GM12878 (cell line): ENCODE data around the gene CDC25A. TPM values are rescaled to one million over a fixed set of nuclear protein-coding genes. Genes with fewer than 3 reads are reported as not detected.

Source experiments
- ATAC-seq: fragments of 200-7000 bp; cut with Tn5 transposase; 3 replicates; pipeline ENCODE4 v1.9.1; 2020; ENCODE audit warnings: mild to moderate bottlenecking, moderate library complexity
- BruUV-seq: library from RNA; stranded (reverse); fragments of 400-500 nt; replicated peaks from 2 replicates; lab custom pipeline; 2021; lab: Mats Ljungman, UMichigan
- CTCF ChIA-PET: fragments of 300-600 bp; sonication (Branson Sonifier 250); formaldehyde crosslinking; extraction: SDS; loops from one replicate; lab custom pipeline; 2021; ENCODE audit warnings: inconsistent platforms; lab: Yijun Ruan, JAX
- POLR2A ChIA-PET: fragments of 350-600 bp; formaldehyde crosslinking; extraction: SDS; loops from one replicate; lab custom pipeline; 2021; ENCODE audit warnings: inconsistent platforms; lab: Charles Lee
- RAD21 ChIA-PET: fragments of 300-600 bp; sonication (Branson Sonifier 250); formaldehyde crosslinking; loops from one replicate; lab custom pipeline; 2023; ENCODE audit warnings: antibody characterized with exemption; ENCODE audit not compliant: unreplicated experiment; lab: Charles Lee
- SMC1A ChIA-PET: fragments of 300-600 bp; sonication (Branson Sonifier 250); formaldehyde crosslinking; loops from one replicate; lab custom pipeline; 2023; ENCODE audit not compliant: unreplicated experiment, uncharacterized antibody; lab: Charles Lee
- DNase-seq: peaks from one replicate; pipeline ENCODE4 v3.0.0-alpha.2; 2011; ENCODE audit warnings: low read depth, low spot score
- FAIRE-seq: peaks from 3 replicates; lab custom pipeline; 2011; peaks lifted over from hg19 to GRCh38; lab: Jason Lieb, UNC
- H2AFZ ChIP-seq: 2 replicates; pipeline ENCODE4 v1.6.0; 2011; ENCODE audit warnings: low read depth, low read length, control low read depth; ENCODE audit not compliant: control insufficient read depth
- H3K27ac ChIP-seq: 2 replicates; pipeline ENCODE4 v1.5.1; 2011; ENCODE audit warnings: control low read depth; ENCODE audit not compliant: control insufficient read depth, insufficient read depth
- H3K27me3 ChIP-seq, 2 experiments: replicated peaks in 1 of 2; 2 replicates each; pipeline versions ENCODE4 v1.6.0 to v1.6.1; 2011; ENCODE audit warnings: low read length in 1 of 2; ENCODE audit not compliant: control insufficient read depth in 2 of 2, insufficient read depth in 2 of 2
- H3K36me3 ChIP-seq, 2 experiments: 2 replicates each; pipeline ENCODE4 v1.5.1; 2011; ENCODE audit warnings: low read length in 1 of 2; ENCODE audit not compliant: control insufficient read depth in 2 of 2, insufficient read depth in 2 of 2
- H3K4me1 ChIP-seq: 2 replicates; pipeline ENCODE4 v1.6.1; 2011; ENCODE audit warnings: mild to moderate bottlenecking, low read length, moderate library complexity, mixed read lengths; ENCODE audit not compliant: control insufficient read depth, insufficient read depth
- H3K4me2 ChIP-seq: 2 replicates; pipeline ENCODE4 v1.6.0; 2011; ENCODE audit warnings: control low read depth; ENCODE audit not compliant: control insufficient read depth, insufficient read depth
- H3K4me3 ChIP-seq: fragments of 200-600 bp; sonication (generic); 2 replicates; pipeline ENCODE4 v1.5.1; 2016
- H3K79me2 ChIP-seq: 2 replicates; pipeline ENCODE4 v1.6.0; 2011; ENCODE audit warnings: low read length; ENCODE audit not compliant: control insufficient read depth, insufficient read depth
- H3K9ac ChIP-seq: 2 replicates; pipeline ENCODE4 v1.8.0; 2011; ENCODE audit warnings: low read length, control low read depth, mixed read lengths; ENCODE audit not compliant: control insufficient read depth, insufficient read depth
- H3K9me3 ChIP-seq: replicated peaks from 3 replicates; pipeline ENCODE4 v1.5.1; 2011; ENCODE audit warnings: mild to moderate bottlenecking, low read length; ENCODE audit not compliant: control insufficient read depth, insufficient read depth
- H4K20me1 ChIP-seq: 2 replicates; pipeline ENCODE4 v1.6.0; 2011; ENCODE audit not compliant: control insufficient read depth, insufficient read depth
- CEBPZ ChIP-seq: fragments of 150-350 bp; IDR thresholded peaks from 2 replicates; pipeline ENCODE4 v1.6.1; 2016; ENCODE audit warnings: low read depth, low read length
- DPF2 ChIP-seq: fragments of 450-650 bp; IDR thresholded peaks from 2 replicates; pipeline ENCODE4 v1.6.1; 2017; ENCODE audit warnings: mild to moderate bottlenecking
- IRF4 ChIP-seq: IDR thresholded peaks from 2 replicates; pipeline ENCODE4 v1.6.1; 2011; ENCODE audit warnings: low read depth, low read length
- NBN ChIP-seq: fragments of 450-650 bp; IDR thresholded peaks from 2 replicates; pipeline ENCODE4 v1.6.1; 2016
- NKRF ChIP-seq: fragments of 450-650 bp; conservative IDR thresholded peaks from 2 replicates; pipeline ENCODE4 v1.6.1; 2017; ENCODE audit warnings: mild to moderate bottlenecking, moderate library complexity
- RELA ChIP-seq: fragments of 450-650 bp; IDR thresholded peaks from 2 replicates; pipeline ENCODE4 v1.8.0; 2014; ENCODE audit warnings: borderline replicate concordance; ENCODE audit not compliant: partially characterized antibody
- RUNX3 ChIP-seq: IDR thresholded peaks from 2 replicates; pipeline ENCODE4 v1.6.1; 2012; ENCODE audit warnings: low read length, inconsistent platforms
- STAT3 ChIP-seq: IDR thresholded peaks from 2 replicates; pipeline ENCODE4 v1.6.1; 2011; ENCODE audit warnings: low read depth, low read length, improper control_type of control experiment
- YBX1 ChIP-seq: fragments of 450-650 bp; IDR thresholded peaks from 2 replicates; pipeline ENCODE4 v1.6.1; 2016; ENCODE audit warnings: antibody characterized with exemption
- ZNF687 ChIP-seq: fragments of 450-650 bp; IDR thresholded peaks from 2 replicates; pipeline ENCODE4 v1.6.1; 2017; ENCODE audit warnings: mild to moderate bottlenecking, moderate library complexity
- WGBS: methylation state at CpG from one replicate; pipeline ENCODE4 v1.1.6; 2016; ENCODE audit warnings: low lambda C conversion rate; ENCODE audit not compliant: insufficient replicate concordance, insufficient coverage; ENCODE audit errors: missing lambda C conversion rate; 5-methylcytosine and 5-hydroxymethylcytosine counted together
- in situ Hi-C: fragments of 300-500 bp; cut with MboI; formaldehyde crosslinking; loops from 9 replicates; pipeline ENCODE4 v1.14.3; 2018; ENCODE audit warnings: mixed read lengths
- intact Hi-C: fragments of 100-400 bp; cut with micrococcal nuclease; formaldehyde crosslinking; loops from one replicate; pipeline ENCODE4 v1.14.2; 2022; ENCODE audit not compliant: unreplicated experiment
- polyA plus RNA-seq, 11 experiments: library from polyadenylated mRNA; depleted of rRNA in 4 of 11; unstranded in 6 of 11; stranded (reverse) in 5 of 11; fragments of >200 nt; fragmentation: Nextera tagmentation in 4 of 11; fragmentation: Illumina TruSeq in 1 of 11; extraction: Ambion mirVana in 4 of 11; extraction: Trizol in 1 of 11; gene quantifications; 1 replicate in 1 of 11; 2 replicates in 10 of 11; pipeline versions ENCODE4 v1.2.1 to v1.2.3, GENCODE V29; 2011 to 2016; ENCODE audit warnings: inconsistent platforms in 2 of 11, missing spikeins in 2 of 11, low read depth in 1 of 11
- total RNA-seq, 4 experiments: library from RNA; depleted of rRNA in 3 of 4; stranded (reverse); fragments of >200 nt in 3 of 4; fragmentation: Illumina TruSeq in 1 of 4; extraction: Trizol in 1 of 4; gene quantifications; 2 replicates each; pipeline versions ENCODE4 v1.2.1 to v1.2.3, GENCODE V29; 2013 to 2021

CDC25A gene
- total and polyA plus RNA-seq, 10 of the 15 experiments (the other 5 are each of a cell fraction or from before 2014, with no cell fraction given), result 2.9 to 36.6 (median 26.9) TPM

GRCh38 chr3:48222616-48223513, 34.6 kb upstream of the CDC25A start, which contains the start of gene CAMP (continued):
- TF ChIP-seq ZNF687 (peak; percentile 98), DPF2 (peak; percentile 28; the same call in 1 of the 2 replicates), IRF4 (0 out of 2 replicates have a peak, but pooled peaks have one; percentile 35), NBN (peak; percentile 72; the same call in 1 of the 2 replicates), YBX1 (no peak), RUNX3 (peak; percentile 48)

GRCh38 chr3:48220746-48221145, 32.5 kb upstream of the CDC25A start:
- no TSS peak for BruUV-seq
- H3K27ac ChIP-seq, result no peak overlapping the region
- 80% methylated on average over 9 of the region's 9 CpGs for WGBS
- ATAC-seq, result no peak
- H3K4me1 ChIP-seq, result peaks cover 45% of the 10 kb centered on the region
- no peak overlapping the region for H3K4me3 ChIP-seq
- H3K9me3 ChIP-seq, result no peaks in the 10 kb centered on the region; the same call in 2 of the 3 replicates
- no peaks in the 10 kb centered on the region for H3K79me2 ChIP-seq
- no peak overlapping the region for H3K9ac ChIP-seq
- POLR2A ChIA-PET, result interaction anchor here (0.6 to 1.2 kb wide), 2 partner anchors 9 to 212 kb away, joined by 3 read pairs; no protein-coding TSS in a partner anchor
- in situ Hi-C loops, result no loop called here
- no peaks in the 10 kb centered on the region for H3K36me3 ChIP-seq
- intact Hi-C loops, result no loop called here
- CTCF ChIA-PET, result interaction anchor here (1.2 kb wide), 1 partner anchor 37 kb away, joined by 3 read pairs; no protein-coding TSS in a partner anchor
- no peaks in the 10 kb centered on the region for H4K20me1 ChIP-seq
- no peak overlapping the region for H2AFZ ChIP-seq
- SMC1A ChIA-PET, result no interaction called here
- H3K4me2 ChIP-seq, result no peak overlapping the region
- DNase-seq, result no peak
- H3K27me3 ChIP-seq, result no peaks in the 10 kb centered on the region
- RAD21 ChIA-PET, result interaction anchor here (0.6 kb wide), 1 partner anchor 26 kb away, joined by 3 read pairs; no protein-coding TSS in a partner anchor
- FAIRE-seq, result no peak
- TF ChIP-seq STAT3, result no peak
- no peak for TF ChIP-seq CEBPZ
- TF ChIP-seq NKRF, result no peak
- TF ChIP-seq RELA, result no peak
